ENCODE results near the gene CNTLN. TPM values are rescaled to one million over a fixed set of nuclear protein-coding genes. Genes with fewer than 3 reads are reported as not detected.

The CNTLN gene
- total RNA-seq, 1 donor from 2014 or later, result 13.6 TPM

DNA sequence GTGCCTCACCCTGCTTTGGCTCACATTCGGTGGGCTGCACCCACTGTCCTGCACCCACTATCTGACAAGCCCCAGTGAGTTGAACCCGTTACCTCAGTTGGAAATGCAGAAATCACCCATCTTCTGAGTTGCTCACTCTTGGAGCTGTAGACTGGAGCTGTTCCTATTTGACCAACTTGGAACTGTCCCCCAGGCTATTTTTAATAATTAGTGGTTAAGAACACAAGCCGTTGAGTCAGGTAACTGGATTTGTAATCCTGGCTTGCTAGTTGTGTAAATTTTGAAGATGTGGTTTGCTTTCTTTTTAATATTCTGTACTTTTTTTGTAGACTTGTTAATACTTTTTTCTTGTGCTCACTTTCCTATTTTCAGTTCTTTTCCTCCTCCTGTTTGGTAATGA lies 81.2 kb downstream of the CNTLN start:
- no peak overlapping the region for H3K27ac Mint-ChIP-seq (ENCODE audit: unreplicated experiment)
- peaks cover 15% of the 10 kb centered on the region for H3K36me3 Mint-ChIP-seq (ENCODE audit: unreplicated experiment)
- TF ChIP-seq, protein P1, sequence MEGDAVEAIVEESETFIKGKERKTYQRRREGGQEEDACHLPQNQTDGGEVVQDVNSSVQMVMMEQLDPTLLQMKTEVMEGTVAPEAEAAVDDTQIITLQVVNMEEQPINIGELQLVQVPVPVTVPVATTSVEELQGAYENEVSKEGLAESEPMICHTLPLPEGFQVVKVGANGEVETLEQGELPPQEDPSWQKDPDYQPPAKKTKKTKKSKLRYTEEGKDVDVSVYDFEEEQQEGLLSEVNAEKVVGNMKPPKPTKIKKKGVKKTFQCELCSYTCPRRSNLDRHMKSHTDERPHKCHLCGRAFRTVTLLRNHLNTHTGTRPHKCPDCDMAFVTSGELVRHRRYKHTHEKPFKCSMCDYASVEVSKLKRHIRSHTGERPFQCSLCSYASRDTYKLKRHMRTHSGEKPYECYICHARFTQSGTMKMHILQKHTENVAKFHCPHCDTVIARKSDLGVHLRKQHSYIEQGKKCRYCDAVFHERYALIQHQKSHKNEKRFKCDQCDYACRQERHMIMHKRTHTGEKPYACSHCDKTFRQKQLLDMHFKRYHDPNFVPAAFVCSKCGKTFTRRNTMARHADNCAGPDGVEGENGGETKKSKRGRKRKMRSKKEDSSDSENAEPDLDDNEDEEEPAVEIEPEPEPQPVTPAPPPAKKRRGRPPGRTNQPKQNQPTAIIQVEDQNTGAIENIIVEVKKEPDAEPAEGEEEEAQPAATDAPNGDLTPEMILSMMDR (IDR thresholded peaks at IDR 0.05), result no peak
- DNase-seq (ENCODE audit: extremely low spot score, unreplicated experiment), result no peak
- H3K4me3 Mint-ChIP-seq (ENCODE audit: unreplicated experiment), result no peak overlapping the region
- peaks cover 15% of the 10 kb centered on the region for H3K9me3 Mint-ChIP-seq (ENCODE audit: unreplicated experiment)
- H3K27me3 Mint-ChIP-seq (ENCODE audit: unreplicated experiment), result no peaks in the 10 kb centered on the region
- peaks cover 6% of the 10 kb centered on the region for H3K4me1 Mint-ChIP-seq (ENCODE audit: unreplicated experiment)

DNA sequence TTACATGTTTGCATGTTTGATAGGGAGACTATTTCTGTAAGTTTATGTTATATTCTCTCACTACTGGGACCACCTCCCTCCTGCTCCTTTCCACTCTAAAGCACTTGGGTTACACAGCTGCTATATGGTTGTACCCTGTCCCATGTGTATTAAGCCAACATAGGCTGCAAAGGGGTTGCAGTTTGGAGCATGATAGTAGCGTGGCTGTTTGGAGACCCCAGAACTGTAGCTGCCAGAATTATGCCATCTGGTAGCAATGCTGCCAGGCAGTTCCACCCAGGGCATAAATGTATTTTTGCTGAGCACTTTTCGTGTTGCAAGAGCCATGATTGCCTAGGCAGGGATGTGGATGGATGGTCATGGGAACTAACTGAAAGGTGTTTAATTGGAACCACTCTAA lies 81.8 kb downstream of the CNTLN start:
- Mint-ChIP-seq H3K4me3 (ENCODE audit: unreplicated experiment) (no peak overlapping the region), H3K4me1 (ENCODE audit: unreplicated experiment) (peaks cover 6% of the 10 kb centered on the region), H3K27me3 (ENCODE audit: unreplicated experiment) (no peaks in the 10 kb centered on the region), H3K36me3 (ENCODE audit: unreplicated experiment) (peaks cover 12% of the 10 kb centered on the region), H3K9me3 (ENCODE audit: unreplicated experiment) (peaks cover 15% of the 10 kb centered on the region), H3K27ac (ENCODE audit: unreplicated experiment) (no peak overlapping the region)
- DNase-seq (ENCODE audit: extremely low spot score, unreplicated experiment), result no peak
- TF ChIP-seq, protein P1 (IDR thresholded peaks at IDR 0.05), result no peak

DNA sequence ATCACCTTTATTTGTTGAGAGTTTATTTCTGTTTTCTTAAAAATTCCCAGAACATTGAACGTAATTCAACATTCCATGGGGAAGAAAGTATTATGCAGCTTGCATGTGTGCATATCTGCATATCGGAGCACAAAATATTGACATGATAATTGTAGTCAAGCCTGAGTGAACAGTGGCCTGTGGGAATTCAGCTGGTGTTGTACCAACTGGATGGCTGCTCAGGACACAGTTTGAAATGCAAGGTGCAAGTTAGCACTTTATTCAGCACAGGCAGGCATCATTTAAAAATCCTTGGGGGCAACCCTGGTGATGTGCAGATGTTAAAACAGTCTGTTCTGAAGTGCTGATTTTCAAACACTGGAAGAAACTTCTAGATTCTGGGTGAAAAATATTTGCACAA lies 82.4 kb downstream of the CNTLN start:
- Mint-ChIP-seq H3K9me3 (ENCODE audit: unreplicated experiment) (peaks cover 15% of the 10 kb centered on the region), H3K27me3 (ENCODE audit: unreplicated experiment) (no peaks in the 10 kb centered on the region), H3K4me1 (ENCODE audit: unreplicated experiment) (peaks cover 6% of the 10 kb centered on the region), H3K27ac (ENCODE audit: unreplicated experiment) (no peak overlapping the region), H3K36me3 (ENCODE audit: unreplicated experiment) (peaks cover 10% of the 10 kb centered on the region), H3K4me3 (ENCODE audit: unreplicated experiment) (no peak overlapping the region)
- DNase-seq (ENCODE audit: extremely low spot score, unreplicated experiment), result no peak
- TF ChIP-seq, protein P1 (IDR thresholded peaks at IDR 0.05), result no peak

DNA sequence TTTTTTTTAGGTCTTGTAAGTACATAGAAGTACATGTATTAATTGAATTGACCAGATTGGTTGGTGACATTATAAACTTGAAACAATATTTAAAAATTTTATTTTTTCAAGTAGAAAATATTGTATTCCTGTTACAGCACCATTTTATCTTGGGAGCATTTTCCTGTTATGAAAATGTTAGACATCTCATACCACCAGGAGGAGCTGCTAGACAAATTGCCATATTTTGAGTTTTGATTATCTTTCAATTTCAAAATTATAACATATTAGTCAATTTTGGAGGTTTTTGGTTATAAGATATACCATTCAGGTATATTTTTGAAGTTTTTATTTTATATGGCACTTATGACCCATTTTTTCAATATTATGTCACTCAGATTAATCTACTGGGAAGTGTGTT lies 84.4 kb downstream of the CNTLN start:
- no peak overlapping the region for H3K4me3 Mint-ChIP-seq (ENCODE audit: unreplicated experiment)
- DNase-seq (ENCODE audit: extremely low spot score, unreplicated experiment), result no peak
- peaks cover 6% of the 10 kb centered on the region for H3K4me1 Mint-ChIP-seq (ENCODE audit: unreplicated experiment)
- H3K27me3 Mint-ChIP-seq (ENCODE audit: unreplicated experiment), result no peaks in the 10 kb centered on the region
- peaks cover 6% of the 10 kb centered on the region for H3K36me3 Mint-ChIP-seq (ENCODE audit: unreplicated experiment)
- TF ChIP-seq, protein P1 (IDR thresholded peaks at IDR 0.05), result peak; percentile 53
- H3K27ac Mint-ChIP-seq (ENCODE audit: unreplicated experiment), result no peak overlapping the region
- H3K9me3 Mint-ChIP-seq (ENCODE audit: unreplicated experiment), result peaks cover 6% of the 10 kb centered on the region

DNA sequence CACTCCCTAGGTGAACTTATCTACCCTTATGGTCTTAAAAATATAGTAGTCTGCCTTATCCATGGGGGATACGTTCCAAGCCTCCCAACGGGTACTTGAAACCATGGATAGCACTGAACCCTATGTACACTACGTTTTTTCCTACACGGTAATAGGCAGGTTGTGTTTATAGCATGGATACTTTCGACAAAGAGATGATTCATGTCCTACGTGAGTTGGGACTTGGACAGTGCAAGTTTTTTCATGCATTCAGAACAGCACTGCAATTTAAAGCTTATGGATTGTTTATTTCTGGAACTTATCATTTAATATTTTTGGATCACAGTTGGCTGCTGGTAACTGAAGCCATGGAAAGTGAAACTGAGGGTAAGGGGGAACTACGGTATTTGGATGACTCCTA lies 88.1 kb downstream of the CNTLN start:
- DNase-seq (ENCODE audit: extremely low spot score, unreplicated experiment), result no peak
- Mint-ChIP-seq H3K4me3 (ENCODE audit: unreplicated experiment) (no peak overlapping the region), H3K27me3 (ENCODE audit: unreplicated experiment) (no peaks in the 10 kb centered on the region), H3K4me1 (ENCODE audit: unreplicated experiment) (peaks cover 2% of the 10 kb centered on the region), H3K27ac (ENCODE audit: unreplicated experiment) (no peak overlapping the region), H3K9me3 (ENCODE audit: unreplicated experiment) (no peaks in the 10 kb centered on the region), H3K36me3 (ENCODE audit: unreplicated experiment) (no peaks in the 10 kb centered on the region)
- TF ChIP-seq, protein P1 (IDR thresholded peaks at IDR 0.05), result no peak

All from osteocyte (in vitro differentiated cells).